OCI-LY7 (cell line): ENCODE measurements around the gene WDFY2. TPM values are rescaled to one million over a fixed set of nuclear protein-coding genes. Genes with fewer than 3 reads are reported as not detected.

Source experiments
- BruUV-seq: library from RNA; stranded (reverse); fragments of 400-500 nt; replicated peaks from 2 replicates; lab custom pipeline; 2021; lab: Mats Ljungman, UMichigan
- CTCF ChIA-PET: fragments of 300-600 bp; sonication (Branson Sonifier 250); formaldehyde crosslinking; loops from one replicate; lab custom pipeline; 2022; ENCODE audit warnings: antibody characterized with exemption; ENCODE audit not compliant: unreplicated experiment; lab: Charles Lee
- POLR2A ChIA-PET: fragments of 300-600 bp; sonication (Branson Sonifier 250); formaldehyde crosslinking; loops from one replicate; lab custom pipeline; 2022; ENCODE audit warnings: antibody characterized with exemption; lab: Charles Lee
- DNase-seq: peaks from one replicate; pipeline ENCODE4 v3.0.0-alpha.2; 2015; ENCODE audit warnings: low spot score
- H2AFZ ChIP-seq: fragments of 200-600 bp; sonication (generic), shearing (Covaris generic); 2 replicates; pipeline ENCODE4 v1.6.1; 2014; ENCODE audit warnings: mild to moderate bottlenecking, antibody characterized with exemption, low read length, moderate library complexity
- H3K27ac ChIP-seq: fragments of 200-600 bp; sonication (generic); 2 replicates; pipeline ENCODE4 v1.5.1; 2014; ENCODE audit warnings: mixed run types, low read depth, mild to moderate bottlenecking, moderate library complexity, low read length, inconsistent platforms; ENCODE audit not compliant: poor library complexity, severe bottlenecking
- H3K36me3 ChIP-seq: fragments of 200-600 bp; sonication (generic); 2 replicates; pipeline ENCODE4 v1.6.1; 2014; ENCODE audit warnings: mild to moderate bottlenecking, antibody characterized with exemption, low read length, moderate library complexity, mixed read lengths; ENCODE audit not compliant: insufficient read depth
- H3K4me1 ChIP-seq: fragments of 200-600 bp; sonication (generic); 2 replicates; pipeline ENCODE4 v1.5.1; 2014; ENCODE audit warnings: mild to moderate bottlenecking, low read length; ENCODE audit not compliant: insufficient read depth, poor library complexity, severe bottlenecking
- H3K4me2 ChIP-seq: fragments of 200-600 bp; sonication (generic); 2 replicates; pipeline ENCODE4 v1.6.1; 2014; ENCODE audit warnings: mild to moderate bottlenecking, low read length
- H3K4me3 ChIP-seq: fragments of 200-600 bp; sonication (generic); 2 replicates; pipeline ENCODE4 v1.5.1; 2014; ENCODE audit warnings: mild to moderate bottlenecking, low read depth, low read length; ENCODE audit not compliant: poor library complexity, severe bottlenecking
- H3K79me2 ChIP-seq: fragments of 200-600 bp; sonication (generic); 2 replicates; pipeline ENCODE4 v1.6.1; 2016; ENCODE audit warnings: low read depth, mild to moderate bottlenecking, low read length, moderate library complexity, mixed read lengths; ENCODE audit not compliant: insufficient read depth
- H3K9me2 ChIP-seq: fragments of 200-600 bp; sonication (generic); 2 replicates; pipeline ENCODE4 v1.6.1; 2016; ENCODE audit warnings: mild to moderate bottlenecking, low read length, mixed read lengths; ENCODE audit not compliant: insufficient read depth
- H3K9me3 ChIP-seq: fragments of 200-600 bp; sonication (generic); 2 replicates; pipeline ENCODE4 v1.6.1; 2014; ENCODE audit warnings: mild to moderate bottlenecking, mixed run types, low read length, mixed read lengths
- H4K20me1 ChIP-seq: fragments of 200-600 bp; sonication (generic); 2 replicates; pipeline ENCODE4 v1.6.1; 2014; ENCODE audit warnings: mild to moderate bottlenecking, antibody characterized with exemption, low read length, moderate library complexity, mixed read lengths; ENCODE audit not compliant: insufficient read depth
- CTCF ChIP-seq: fragments of 200-600 bp; sonication (generic); conservative IDR thresholded peaks from 2 replicates; pipeline ENCODE4 v1.5.1; 2014; ENCODE audit warnings: mild to moderate bottlenecking, antibody characterized with exemption, low read length, moderate library complexity, mixed read lengths
- EZH2phosphoT487 ChIP-seq: fragments of 200-600 bp; sonication (generic); IDR thresholded peaks from 2 replicates; pipeline ENCODE4 v1.6.1; 2018; ENCODE audit warnings: low read depth, borderline replicate concordance, mild to moderate bottlenecking, mixed run types, antibody characterized with exemption, low read length, moderate library complexity, mixed read lengths
- intact Hi-C: fragments of 100-400 bp; cut with micrococcal nuclease; formaldehyde crosslinking; loops from one replicate; pipeline ENCODE4 v1.10.0; 2022; ENCODE audit not compliant: unreplicated experiment
- total RNA-seq, 2 experiments: library from RNA; depleted of rRNA in 1 of 2; stranded (reverse); fragments of >200 nt in 1 of 2; shearing (Covaris generic) in 1 of 2; gene quantifications; 2 replicates each; pipeline ENCODE4 v1.2.3, GENCODE V29; 2014 to 2022

Gene WDFY2
- total RNA-seq, 2 experiments from 2014 or later, result 6.4 to 18.1 TPM

GRCh38 chr13:51601601-51602565, 17.6 kb downstream of the WDFY2 start:
- POLR2A ChIA-PET, result interaction anchor here (1.9 kb wide), 1 partner anchor 11 kb away, joined by 9 read pairs; no protein-coding TSS in a partner anchor

GRCh38 chr13:51603716-51604115, 19.5 kb downstream of the WDFY2 start:
- no peaks in the 10 kb centered on the region for H3K9me3 ChIP-seq
- BruUV-seq, result no TSS peak
- no peaks in the 10 kb centered on the region for H3K36me3 ChIP-seq
- H3K79me2 ChIP-seq, result no peaks in the 10 kb centered on the region
- no peak overlapping the region for H3K4me3 ChIP-seq
- H3K4me1 ChIP-seq, result peaks cover under 1% of the 10 kb centered on the region
- intact Hi-C loops, result no loop called here
- H2AFZ ChIP-seq, result no peak overlapping the region
- TF ChIP-seq EZH2phosphoT487, result no peak
- no peak for TF ChIP-seq CTCF
- H3K27ac ChIP-seq, result no peak overlapping the region
- CTCF ChIA-PET, result no interaction called here
- no peaks in the 10 kb centered on the region for H4K20me1 ChIP-seq
- POLR2A ChIA-PET, result no interaction called here
- H3K4me2 ChIP-seq, result no peak overlapping the region
- no peak for DNase-seq
- H3K9me2 ChIP-seq, result no peaks in the 10 kb centered on the region

More at GRCh38 chr13:51601601-51602565, 17.6 kb downstream of the WDFY2 start:
- no peaks in the 10 kb centered on the region for H4K20me1 ChIP-seq
- no peak for TF ChIP-seq CTCF
- TF ChIP-seq EZH2phosphoT487, result no peak
- H3K27ac ChIP-seq, result no peak overlapping the region
- no peak overlapping the region for H2AFZ ChIP-seq
- CTCF ChIA-PET, result no interaction called here
- no peaks in the 10 kb centered on the region for H3K79me2 ChIP-seq
- no peak overlapping the region for H3K4me3 ChIP-seq
- H3K36me3 ChIP-seq, result no peaks in the 10 kb centered on the region
- H3K4me2 ChIP-seq, result no peak overlapping the region
- no peaks in the 10 kb centered on the region for H3K4me1 ChIP-seq
- DNase-seq, result no peak
- H3K9me3 ChIP-seq, result no peaks in the 10 kb centered on the region
- intact Hi-C loops, result no loop called here
- H3K9me2 ChIP-seq, result no peaks in the 10 kb centered on the region
- no TSS peak for BruUV-seq
